PC-9 (cell line): ENCODE data around the gene COX6B1. TPM values are rescaled to one million over a fixed set of nuclear protein-coding genes. Genes with fewer than 3 reads are reported as not detected.

Source experiments
- BruUV-seq: library from RNA; stranded (reverse); fragments of 400-500 nt; replicated peaks from 2 replicates; lab custom pipeline; 2021; lab: Mats Ljungman, UMichigan
- CTCF ChIA-PET: fragments of 300-600 bp; sonication (Branson Sonifier 250); formaldehyde crosslinking; loops from one replicate; lab custom pipeline; 2022; ENCODE audit warnings: antibody characterized with exemption; lab: Charles Lee
- POLR2A ChIA-PET: fragments of 300-600 bp; sonication (Branson Sonifier 250); formaldehyde crosslinking; loops from one replicate; lab custom pipeline; 2022; ENCODE audit warnings: antibody characterized with exemption; ENCODE audit not compliant: unreplicated experiment; lab: Charles Lee
- DNase-seq, 2 experiments: peaks; one replicate each; pipeline versions ENCODE4 v3.0.0 to v3.0.0-alpha.2; 2015 to 2022; ENCODE audit warnings: mixed read lengths in 1 of 2
- H2AFZ ChIP-seq: fragments of 200-600 bp; sonication (generic); 2 replicates; pipeline ENCODE4 v1.8.1; 2017; ENCODE audit warnings: antibody characterized with exemption
- H3F3A ChIP-seq: fragments of 200-600 bp; sonication (generic); 2 replicates; pipeline ENCODE4 v1.8.1; 2017; ENCODE audit warnings: antibody characterized with exemption, mild to moderate bottlenecking, low read depth; ENCODE audit not compliant: insufficient read depth
- H3K27ac ChIP-seq: fragments of 200-600 bp; sonication (generic); 2 replicates; pipeline ENCODE4 v1.6.1; 2016; ENCODE audit warnings: mixed run types
- H3K27me3 ChIP-seq: fragments of 200-600 bp; sonication (generic); 2 replicates; pipeline ENCODE4 v1.6.1; 2016; ENCODE audit warnings: low read depth, mixed run types; ENCODE audit not compliant: insufficient read depth
- H3K36me3 ChIP-seq: fragments of 200-600 bp; sonication (generic); 2 replicates; pipeline ENCODE4 v1.6.1; 2016; ENCODE audit warnings: low read depth, mixed run types
- H3K4me1 ChIP-seq: fragments of 200-600 bp; sonication (generic); replicated peaks from 2 replicates; pipeline ENCODE4 v1.6.1; 2016; ENCODE audit warnings: mixed run types; ENCODE audit not compliant: insufficient read depth
- H3K4me2 ChIP-seq: fragments of 200-600 bp; sonication (generic); 2 replicates; pipeline ENCODE4 v1.6.1; 2017; ENCODE audit warnings: mixed run types
- H3K4me3 ChIP-seq: fragments of 200-600 bp; sonication (generic); 2 replicates; pipeline ENCODE4 v1.6.1; 2016; ENCODE audit warnings: mixed run types
- H3K79me2 ChIP-seq: fragments of 200-600 bp; sonication (generic); 2 replicates; pipeline ENCODE4 v1.6.1; 2017; ENCODE audit warnings: low read depth, mixed run types
- H3K9me2 ChIP-seq: fragments of 200-600 bp; sonication (generic); 2 replicates; pipeline ENCODE4 v1.8.1; 2017; ENCODE audit warnings: mild to moderate bottlenecking; ENCODE audit not compliant: insufficient read depth
- H3K9me3 ChIP-seq: fragments of 200-600 bp; sonication (generic); 2 replicates; pipeline ENCODE4 v1.8.1; 2016; ENCODE audit warnings: low read depth; ENCODE audit not compliant: insufficient read depth
- H4K20me1 ChIP-seq: fragments of 200-600 bp; sonication (generic); 2 replicates; pipeline ENCODE4 v1.8.1; 2017; ENCODE audit not compliant: insufficient read depth
- EZH2 ChIP-seq: fragments of 200-600 bp; sonication (generic); IDR thresholded peaks from 2 replicates; pipeline ENCODE4 v1.8.0; 2017; ENCODE audit warnings: antibody characterized with exemption, low read depth
- intact Hi-C: fragments of 100-400 bp; cut with micrococcal nuclease; formaldehyde crosslinking; loops from one replicate; pipeline ENCODE4 v1.10.0; 2022; ENCODE audit not compliant: unreplicated experiment
- total RNA-seq: library from RNA; stranded (reverse); gene quantifications from 2 replicates; pipeline ENCODE4 v1.2.3, GENCODE V29; 2021
- TF ChIP-seq, protein P1 (sequence below): fragments of 200-600 bp; sonication (generic); conservative IDR thresholded peaks from 2 replicates; pipeline ENCODE4 v1.6.1; 2017; ENCODE audit warnings: mixed run types, antibody characterized with exemption, mild to moderate bottlenecking, moderate library complexity

The COX6B1 gene
- total RNA-seq, 1 experiment from 2014 or later, result 489 TPM

DNA sequence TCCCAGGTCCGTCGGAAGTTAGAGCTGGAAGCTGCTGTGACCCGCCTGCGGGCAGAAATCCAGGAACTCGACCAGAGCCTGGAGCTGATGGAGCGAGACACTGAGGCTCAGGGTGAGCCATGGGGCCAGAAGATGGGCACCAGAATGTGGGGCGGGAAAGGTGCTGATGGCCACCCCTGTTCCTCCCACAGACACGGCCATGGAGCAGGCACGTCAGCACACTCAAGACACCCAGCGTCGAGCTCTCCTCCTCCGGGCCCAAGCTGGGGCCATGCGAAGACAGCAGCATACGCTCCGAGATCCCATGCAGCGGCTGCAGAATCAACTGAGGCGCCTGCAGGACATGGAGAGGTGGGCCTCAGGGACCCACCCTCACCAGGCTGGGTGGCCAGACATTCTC, 33.1 kb upstream of the COX6B1 start:
- Histone ChIP-seq H3K27ac (no peak overlapping the region), H3K36me3 (no peaks in the 10 kb centered on the region), H3K4me1 (0 out of 2 replicates have a peak, but pooled peaks cover 5% of the 10 kb centered on the region), H2AFZ (no peak overlapping the region), H3K4me3 (no peak overlapping the region), H3K9me2 (no peaks in the 10 kb centered on the region), H3K4me2 (no peak overlapping the region), H3K27me3 (no peaks in the 10 kb centered on the region), H3F3A (no peaks in the 10 kb centered on the region), H4K20me1 (no peaks in the 10 kb centered on the region), H3K79me2 (peaks cover 4% of the 10 kb centered on the region; the same call in 1 of the 2 replicates), H3K9me3 (no peaks in the 10 kb centered on the region)
- no peak for DNase-seq
- ChIA-PET CTCF (no interaction called here), POLR2A (no interaction called here)
- TF ChIP-seq, protein P1, sequence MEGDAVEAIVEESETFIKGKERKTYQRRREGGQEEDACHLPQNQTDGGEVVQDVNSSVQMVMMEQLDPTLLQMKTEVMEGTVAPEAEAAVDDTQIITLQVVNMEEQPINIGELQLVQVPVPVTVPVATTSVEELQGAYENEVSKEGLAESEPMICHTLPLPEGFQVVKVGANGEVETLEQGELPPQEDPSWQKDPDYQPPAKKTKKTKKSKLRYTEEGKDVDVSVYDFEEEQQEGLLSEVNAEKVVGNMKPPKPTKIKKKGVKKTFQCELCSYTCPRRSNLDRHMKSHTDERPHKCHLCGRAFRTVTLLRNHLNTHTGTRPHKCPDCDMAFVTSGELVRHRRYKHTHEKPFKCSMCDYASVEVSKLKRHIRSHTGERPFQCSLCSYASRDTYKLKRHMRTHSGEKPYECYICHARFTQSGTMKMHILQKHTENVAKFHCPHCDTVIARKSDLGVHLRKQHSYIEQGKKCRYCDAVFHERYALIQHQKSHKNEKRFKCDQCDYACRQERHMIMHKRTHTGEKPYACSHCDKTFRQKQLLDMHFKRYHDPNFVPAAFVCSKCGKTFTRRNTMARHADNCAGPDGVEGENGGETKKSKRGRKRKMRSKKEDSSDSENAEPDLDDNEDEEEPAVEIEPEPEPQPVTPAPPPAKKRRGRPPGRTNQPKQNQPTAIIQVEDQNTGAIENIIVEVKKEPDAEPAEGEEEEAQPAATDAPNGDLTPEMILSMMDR, result no peak
- intact Hi-C loops, result no loop called here
- BruUV-seq, result no TSS peak

DNA sequence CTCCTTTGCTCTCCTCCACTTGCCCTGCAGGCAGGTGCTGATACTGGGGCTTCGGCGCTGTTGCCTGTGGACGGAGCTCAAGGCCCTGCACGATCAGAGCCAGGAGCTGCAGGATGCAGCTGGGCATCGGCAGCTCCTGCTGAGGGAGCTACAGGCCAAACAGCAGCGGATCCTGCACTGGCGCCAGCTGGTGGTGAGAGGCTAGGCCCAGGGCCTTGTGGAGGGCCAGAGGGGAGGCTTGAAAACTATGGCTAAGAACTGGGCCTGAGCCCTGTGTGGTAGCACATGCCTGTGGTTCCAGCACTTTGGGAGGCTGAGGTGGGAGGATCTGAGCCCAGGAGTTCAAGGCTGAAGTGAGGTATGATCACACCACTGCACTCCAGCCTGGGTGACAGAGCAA, 29.3 kb upstream of the COX6B1 start:
- H2AFZ ChIP-seq, result no peak overlapping the region
- no peaks in the 10 kb centered on the region for H3K9me3 ChIP-seq
- H4K20me1 ChIP-seq, result no peaks in the 10 kb centered on the region
- H3K4me1 ChIP-seq, result no peaks in the 10 kb centered on the region
- POLR2A ChIA-PET, result interaction anchor here (0.5 kb wide), 1 partner anchor 12 kb away, joined by 3 read pairs; no protein-coding TSS in a partner anchor
- H3K79me2 ChIP-seq, result no peaks in the 10 kb centered on the region
- H3K4me3 ChIP-seq, result no peak overlapping the region
- no peaks in the 10 kb centered on the region for H3K27me3 ChIP-seq
- CTCF ChIA-PET, result no interaction called here
- DNase-seq, result no peak
- H3K36me3 ChIP-seq, result no peaks in the 10 kb centered on the region
- H3K4me2 ChIP-seq, result no peak overlapping the region
- intact Hi-C loops, result no loop called here
- H3K9me2 ChIP-seq, result no peaks in the 10 kb centered on the region
- TF ChIP-seq, protein P1, result no peak
- TF ChIP-seq EZH2, result no peak
- no peak overlapping the region for H3K27ac ChIP-seq
- BruUV-seq, result no TSS peak
- no peaks in the 10 kb centered on the region for H3F3A ChIP-seq

DNA sequence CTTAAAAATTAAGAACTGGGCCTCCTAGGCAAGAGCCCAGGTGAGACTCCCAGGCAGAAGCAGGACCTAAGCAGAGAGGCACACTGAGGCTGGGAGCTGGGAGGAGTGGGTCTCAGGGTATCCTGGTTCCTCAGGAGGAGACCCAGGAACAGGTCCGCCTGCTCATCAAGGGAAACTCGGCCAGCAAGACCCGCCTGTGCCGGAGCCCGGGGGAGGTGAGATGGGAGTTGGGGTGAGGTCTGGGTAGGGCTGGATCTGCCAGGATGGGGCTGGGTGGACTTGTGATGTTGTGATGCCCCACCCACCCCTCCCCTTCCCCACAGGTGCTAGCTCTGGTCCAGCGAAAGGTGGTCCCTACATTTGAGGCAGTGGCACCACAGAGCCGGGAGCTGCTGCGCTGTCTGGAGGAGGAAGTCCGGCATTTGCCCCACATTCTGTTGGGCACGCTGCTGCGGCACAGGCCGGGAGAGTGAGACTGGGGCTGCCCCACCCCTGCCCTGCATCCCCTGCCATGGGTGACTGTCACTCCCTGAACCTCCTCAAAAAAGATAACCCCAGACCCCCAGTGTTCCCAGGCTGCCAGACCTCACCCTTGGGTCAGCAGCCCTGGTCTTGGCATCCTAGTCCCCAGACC, 28.7 kb upstream of the COX6B1 start:
- Histone ChIP-seq H3K27me3 (no peaks in the 10 kb centered on the region), H2AFZ (no peak overlapping the region), H3K4me1 (no peaks in the 10 kb centered on the region), H4K20me1 (no peaks in the 10 kb centered on the region), H3K27ac (no peak overlapping the region), H3K9me2 (no peaks in the 10 kb centered on the region), H3F3A (no peaks in the 10 kb centered on the region), H3K79me2 (no peaks in the 10 kb centered on the region), H3K36me3 (no peaks in the 10 kb centered on the region), H3K9me3 (no peaks in the 10 kb centered on the region), H3K4me2 (no peak overlapping the region), H3K4me3 (no peak overlapping the region)
- ChIA-PET CTCF (no interaction called here), POLR2A (interaction anchor here (0.5 kb wide), 1 partner anchor 13 kb away, joined by 3 read pairs; no protein-coding TSS in a partner anchor)
- TF ChIP-seq EZH2, result no peak
- TF ChIP-seq, protein P1, result no peak
- intact Hi-C loops, result no loop called here
- no peak for DNase-seq
- BruUV-seq, result no TSS peak
